SU-DHL-6 (cell line): ENCODE data around the gene ACAA1.
"Not testable (repeated sequence)": the region's sequence is repeated elsewhere in the genome, so short reads cannot be mapped to it uniquely, and the experiment has no call there.

Experiments used
- H2AFZ ChIP-seq: fragments of 200-600 bp; sonication (generic); 2 replicates; pipeline ENCODE4 v1.6.1; 2014; ENCODE audit warnings: low read depth, mild to moderate bottlenecking, moderate library complexity, mixed read lengths, antibody characterized with exemption, low read length; ENCODE audit not compliant: severe bottlenecking
- H3F3A ChIP-seq: fragments of 200-600 bp; shearing (Covaris generic); 2 replicates; pipeline ENCODE4 v1.6.0; 2016; ENCODE audit warnings: antibody characterized with exemption, mild to moderate bottlenecking; ENCODE audit not compliant: insufficient read depth
- H3K27ac ChIP-seq: fragments of 200-600 bp; sonication (generic); 2 replicates; pipeline ENCODE4 v1.5.1; 2016; ENCODE audit warnings: low read depth, mild to moderate bottlenecking, low read length, moderate library complexity, mixed read lengths
- H3K27me3 ChIP-seq: fragments of 200-600 bp; sonication (generic), shearing (Covaris generic); 2 replicates; pipeline ENCODE4 v1.6.0; 2014; ENCODE audit warnings: mild to moderate bottlenecking, low read length
- H3K36me3 ChIP-seq: fragments of 200-600 bp; sonication (generic); 2 replicates; pipeline ENCODE4 v1.6.1; 2014; ENCODE audit warnings: mild to moderate bottlenecking, low read length, mixed read lengths
- H3K4me2 ChIP-seq: fragments of 300-600, 200-600 bp; shearing (Covaris generic), sonication (generic); 2 replicates; pipeline ENCODE4 v1.6.0; 2014; ENCODE audit warnings: low read length, low read depth, mild to moderate bottlenecking; ENCODE audit not compliant: poor library complexity, severe bottlenecking
- H3K4me3 ChIP-seq: fragments of 200-600 bp; sonication (generic); 2 replicates; pipeline ENCODE4 v1.5.1; 2014; ENCODE audit warnings: antibody characterized with exemption, low read length, mild to moderate bottlenecking, mixed read lengths; ENCODE audit not compliant: insufficient read depth, poor library complexity, severe bottlenecking
- H3K79me2 ChIP-seq: fragments of 200-600 bp; sonication (generic); 2 replicates; pipeline ENCODE4 v1.6.1; 2014; ENCODE audit warnings: mild to moderate bottlenecking, low read length, moderate library complexity; ENCODE audit not compliant: insufficient read depth
- H3K9ac ChIP-seq: fragments of 200-600 bp; sonication (generic); 2 replicates; pipeline ENCODE4 v1.7.0; 2014; ENCODE audit warnings: mild to moderate bottlenecking, low read length
- H3K9me2 ChIP-seq: fragments of 200-600 bp; sonication (generic); replicated peaks from 2 replicates; pipeline ENCODE4 v1.6.1; 2014; ENCODE audit warnings: low read length; ENCODE audit not compliant: insufficient read depth
- H3K9me3 ChIP-seq: fragments of 200-600 bp; sonication (generic); 2 replicates; pipeline ENCODE4 v1.6.1; 2014; ENCODE audit warnings: low read length, mixed read lengths; ENCODE audit not compliant: insufficient read depth
- H4K20me1 ChIP-seq: fragments of 200-600 bp; sonication (generic); 2 replicates; pipeline ENCODE4 v1.6.1; 2014; ENCODE audit warnings: low read depth, mild to moderate bottlenecking, antibody characterized with exemption, low read length, moderate library complexity, mixed read lengths
- CTCF ChIP-seq: fragments of 200-600 bp; sonication (generic); IDR thresholded peaks from one replicate; pipeline ENCODE4 v1.5.1; 2017; ENCODE audit warnings: antibody characterized with exemption, mild to moderate bottlenecking, low read length, moderate library complexity; ENCODE audit not compliant: insufficient read depth, poor library complexity, severe bottlenecking
- EZH2phosphoT487 ChIP-seq: fragments of 200-600 bp; sonication (generic), shearing (Covaris generic); conservative IDR thresholded peaks from 2 replicates; pipeline ENCODE4 v1.6.1; 2018; ENCODE audit warnings: mild to moderate bottlenecking, antibody characterized with exemption, low read length, moderate library complexity, mixed read lengths

Gene ACAA1

GRCh38 chr3:38088126-38089078, 48.5 kb downstream of the ACAA1 start:
- TF ChIP-seq EZH2phosphoT487 (no peak), CTCF (no peak)
- Histone ChIP-seq H3K27me3 (no peaks in the 10 kb centered on the region), H3K9ac (no peak overlapping the region), H3K9me3 (peaks cover 8% of the 10 kb centered on the region; the same call in 1 of the 2 replicates), H2AFZ (no peak overlapping the region), H3K36me3 (no peaks in the 10 kb centered on the region), H3K4me3 (no peak overlapping the region), H3K9me2 (no peaks in the 10 kb centered on the region), H3K4me2 (no peak overlapping the region), H4K20me1 (no peaks in the 10 kb centered on the region), H3K79me2 (no peaks in the 10 kb centered on the region), H3K27ac (no peak overlapping the region), H3F3A (peaks cover 6% of the 10 kb centered on the region; the same call in 1 of the 2 replicates)

- not testable (repeated sequence) for H3K4me3 ChIP-seq, H2AFZ ChIP-seq, H3K27me3 ChIP-seq, H3K27ac ChIP-seq, H3K9ac ChIP-seq, H3K79me2 ChIP-seq, H3K4me2 ChIP-seq, H4K20me1 ChIP-seq, H3K36me3 ChIP-seq, H3K9me2 ChIP-seq, H3K9me3 ChIP-seq, H3F3A ChIP-seq
Observed at GRCh38 chr3:38087278-38087677, 49.6 kb downstream of the ACAA1 start.

- no peak overlapping the region for H3K9ac ChIP-seq
- no peaks in the 10 kb centered on the region for H3K9me2 ChIP-seq
- H2AFZ ChIP-seq, result no peak overlapping the region
- peaks cover 8% of the 10 kb centered on the region; the same call in 1 of the 2 replicates for H3K9me3 ChIP-seq
- no peak overlapping the region for H3K27ac ChIP-seq
- H3K4me2 ChIP-seq, result no peak overlapping the region
- peaks cover 6% of the 10 kb centered on the region; the same call in 1 of the 2 replicates for H3F3A ChIP-seq
- H3K36me3 ChIP-seq, result no peaks in the 10 kb centered on the region
- no peaks in the 10 kb centered on the region for H3K27me3 ChIP-seq
- no peaks in the 10 kb centered on the region for H3K79me2 ChIP-seq
- H4K20me1 ChIP-seq, result no peaks in the 10 kb centered on the region
- no peak for TF ChIP-seq EZH2phosphoT487
- no peak for TF ChIP-seq CTCF
- H3K4me3 ChIP-seq, result no peak overlapping the region
Observed at GRCh38 chr3:38086496-38086895, 50.4 kb downstream of the ACAA1 start.

GRCh38 chr3:38085943-38086324, 51.0 kb downstream of the ACAA1 start:
- H2AFZ ChIP-seq, result no peak overlapping the region
- H3K27ac ChIP-seq, result no peak overlapping the region

More at GRCh38 chr3:38085943-38086324, 51.0 kb downstream of the ACAA1 start:
- no peaks in the 10 kb centered on the region for H3K79me2 ChIP-seq
- peaks cover 6% of the 10 kb centered on the region; the same call in 1 of the 2 replicates for H3F3A ChIP-seq
- H4K20me1 ChIP-seq, result no peaks in the 10 kb centered on the region
- no peak for TF ChIP-seq EZH2phosphoT487
- no peak for TF ChIP-seq CTCF
- no peaks in the 10 kb centered on the region for H3K9me2 ChIP-seq
- no peaks in the 10 kb centered on the region for H3K27me3 ChIP-seq
- H3K4me2 ChIP-seq, result no peak overlapping the region
- no peaks in the 10 kb centered on the region for H3K36me3 ChIP-seq
- H3K9ac ChIP-seq, result no peak overlapping the region
- H3K9me3 ChIP-seq, result peaks cover 8% of the 10 kb centered on the region; the same call in 1 of the 2 replicates
- no peak overlapping the region for H3K4me3 ChIP-seq
